Dermis blood vessel endothelial cell (primary cell): ENCODE results near the gene GAMT. TPM values are rescaled to one million over a fixed set of nuclear protein-coding genes. Genes with fewer than 3 reads are reported as not detected.
"Not testable (repeated sequence)": the region's sequence is repeated elsewhere in the genome, so short reads cannot be mapped to it uniquely, and the experiment has no call there.

Experiments
- DNase-seq: peaks from one replicate; pipeline ENCODE4 v3.0.0; 2010
- total RNA-seq: library from RNA; depleted of rRNA; stranded (reverse); fragments of >200 nt; gene quantifications from 2 replicates; pipeline ENCODE4 v1.2.3, GENCODE V29; 2014

Gene GAMT
- total RNA-seq, 1 donor from 2014 or later = 14.8 TPM

DNA sequence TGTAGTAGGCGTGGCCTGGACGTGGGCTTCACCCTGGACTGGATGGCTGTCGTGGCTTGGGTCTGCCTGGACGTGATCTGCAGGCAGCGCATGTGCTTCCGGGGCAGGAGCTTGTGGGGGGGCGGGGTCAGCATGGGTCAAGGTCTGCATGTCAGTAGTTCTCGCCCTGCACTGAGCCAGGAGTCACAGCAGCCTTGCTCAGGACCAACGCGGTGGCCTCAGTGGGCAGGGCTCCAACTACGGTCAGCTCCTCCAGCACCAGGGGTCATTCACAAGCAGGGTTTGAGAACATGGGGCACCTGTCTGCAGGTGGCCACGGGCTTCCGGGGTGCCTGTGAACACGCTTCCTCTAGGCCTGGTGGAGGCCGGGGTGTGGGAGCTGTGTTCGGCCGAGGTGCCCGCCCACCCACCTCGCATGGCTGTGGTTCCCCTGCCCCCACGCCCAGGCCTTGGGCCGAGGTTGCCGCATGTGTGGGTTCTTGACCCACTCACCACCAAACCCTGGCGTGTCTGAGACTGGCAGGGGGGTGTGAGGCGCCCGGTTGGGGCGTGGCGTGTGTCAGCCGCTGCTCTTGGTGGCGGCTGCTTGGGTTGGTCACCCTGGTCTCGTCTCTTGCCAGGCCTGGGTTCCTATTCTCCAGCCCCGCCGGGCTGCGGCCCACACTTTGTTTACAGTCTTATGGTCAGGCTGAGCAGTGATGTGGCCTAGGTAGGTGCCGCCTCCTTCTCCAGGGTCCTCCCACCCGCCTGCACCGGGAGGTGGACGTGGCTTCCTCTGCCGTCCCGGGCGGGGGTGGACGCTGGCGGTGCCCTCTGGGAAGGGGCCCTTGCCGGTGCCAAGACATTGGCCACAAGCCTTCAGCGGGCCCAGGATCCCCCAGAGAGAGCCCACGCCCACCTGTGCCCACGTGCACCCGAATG lies 32.0 kb upstream of the GAMT start:
- DNase-seq = no peak

DNA sequence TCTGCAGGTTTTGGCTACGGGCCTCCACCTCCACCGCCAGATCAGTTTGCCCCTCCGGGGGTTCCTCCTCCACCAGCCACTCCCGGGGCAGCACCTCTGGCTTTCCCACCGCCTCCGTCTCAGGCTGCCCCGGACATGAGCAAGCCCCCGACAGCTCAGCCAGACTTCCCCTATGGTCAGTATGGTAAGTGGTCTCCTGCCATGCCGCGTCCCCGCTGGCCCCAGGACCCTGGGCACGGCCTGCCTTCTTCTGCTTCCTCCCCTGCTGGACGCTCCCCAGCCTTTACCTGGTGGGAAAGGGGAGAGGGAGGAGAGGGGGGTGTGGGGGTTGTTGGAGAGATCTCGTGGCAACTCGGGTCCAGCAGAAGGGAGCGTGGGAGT lies 31.2 kb upstream of the GAMT start:
- DNase-seq = no peak

DNA sequence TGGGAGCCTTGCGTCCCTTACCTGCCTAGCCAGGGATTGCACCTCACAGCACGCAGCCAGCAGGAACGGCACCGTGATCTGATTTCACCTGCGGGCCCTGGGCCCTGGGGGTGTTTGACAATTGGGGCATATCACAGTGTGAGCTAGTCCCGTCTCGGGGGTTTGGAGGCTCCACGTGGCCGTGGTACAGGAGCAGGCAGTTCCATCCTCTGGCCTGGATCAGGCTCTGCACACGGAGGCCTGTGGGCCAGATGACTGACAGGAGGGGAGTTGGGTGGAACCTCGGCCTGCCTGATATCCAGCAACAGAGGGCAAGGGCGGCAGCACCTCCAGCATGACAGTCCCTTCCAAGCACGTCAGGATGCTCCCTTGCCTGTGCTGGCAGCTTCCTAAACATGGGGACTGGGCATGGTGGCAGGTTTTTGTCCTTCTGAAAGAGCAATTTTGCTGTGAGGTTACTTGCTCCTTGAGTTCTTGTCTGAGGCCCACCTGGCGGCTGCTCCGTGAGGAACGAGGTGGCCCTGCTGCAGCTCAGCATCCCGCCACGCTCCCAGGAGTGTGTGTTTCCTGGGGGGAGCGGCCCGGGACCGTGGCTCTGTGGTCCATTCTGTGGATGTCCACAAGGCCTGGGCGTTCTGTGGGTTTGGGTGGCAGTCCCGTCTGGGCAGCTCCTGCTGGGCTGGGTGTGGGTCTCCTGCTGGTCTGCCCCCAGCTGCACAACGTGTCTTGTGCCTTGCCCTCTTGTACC lies 30.6 kb upstream of the GAMT start:
- no peak for DNase-seq

DNA sequence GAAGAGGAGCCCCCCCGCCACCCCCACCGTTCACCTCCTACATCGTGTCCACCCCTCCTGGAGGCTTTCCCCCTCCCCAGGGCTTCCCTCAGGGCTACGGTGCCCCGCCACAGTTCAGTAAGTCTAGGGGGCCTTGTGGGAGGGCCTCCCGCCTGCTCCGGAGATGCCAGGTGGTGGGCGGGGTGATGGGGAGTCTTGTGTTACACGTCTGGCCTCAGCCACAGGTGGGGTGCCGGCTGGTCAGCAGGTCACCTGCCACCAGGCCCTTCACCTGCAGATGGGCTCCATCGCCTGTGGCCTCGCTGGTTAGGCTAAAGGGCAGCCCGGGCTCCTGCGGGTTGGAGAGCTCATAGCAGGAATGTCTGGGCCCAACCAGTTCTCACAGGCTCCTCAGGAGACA lies 28.9 kb upstream of the GAMT start:
- DNase-seq = no peak

DNA sequence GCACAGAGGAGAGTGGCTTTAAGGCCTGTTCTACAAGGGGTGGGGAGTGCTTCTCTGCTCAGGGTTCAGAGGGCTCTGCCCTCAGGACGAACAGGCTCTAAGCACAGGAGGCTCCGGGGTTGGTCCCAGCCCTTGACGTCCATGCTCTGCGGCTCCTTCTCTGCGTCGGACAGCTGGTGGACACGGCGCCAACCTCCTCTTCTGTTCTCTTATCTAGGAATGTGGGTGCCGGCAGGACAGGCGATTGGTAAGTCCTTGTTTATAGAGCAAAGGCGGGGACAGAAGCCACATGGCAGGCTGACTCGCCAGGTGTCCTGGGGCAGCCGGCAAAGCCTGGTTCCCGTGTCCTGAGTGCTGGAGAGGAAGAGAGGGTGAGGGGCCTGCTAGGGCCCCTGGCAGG lies 28.4 kb upstream of the GAMT start:
- DNase-seq = no peak

DNA sequence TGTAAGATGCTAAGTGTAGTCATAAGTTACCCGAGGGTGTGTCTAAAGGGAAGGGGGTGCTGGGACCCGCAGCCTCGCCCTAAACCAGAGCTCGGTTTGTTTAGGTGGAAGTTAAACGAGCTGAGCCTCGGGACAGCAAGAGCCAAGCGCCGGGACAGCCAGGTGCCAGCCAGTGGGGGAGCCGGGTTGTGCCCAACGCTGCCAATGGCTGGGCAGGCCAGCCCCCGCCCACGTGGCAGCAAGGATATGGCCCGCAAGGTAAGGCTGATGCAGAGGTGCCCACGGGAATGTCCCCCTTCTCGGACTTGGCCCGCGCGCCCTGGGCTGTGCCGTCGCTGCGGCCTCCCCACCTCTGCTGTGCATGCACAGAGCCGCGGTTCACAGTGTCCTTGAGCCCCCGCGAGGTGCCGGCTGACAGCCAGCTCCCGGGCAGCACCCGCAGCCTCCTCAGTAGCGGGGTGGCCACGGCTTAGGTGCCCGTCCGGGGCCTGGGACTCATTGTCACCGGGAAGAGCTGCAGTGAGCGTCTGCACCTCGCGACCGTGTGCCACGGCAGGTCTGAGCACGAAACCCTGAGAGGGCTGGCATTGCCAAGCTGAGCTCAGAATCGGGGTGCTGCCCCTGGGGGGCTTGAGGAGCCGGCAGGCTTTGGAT lies 27.5 kb upstream of the GAMT start:
- DNase-seq = no peak

DNA sequence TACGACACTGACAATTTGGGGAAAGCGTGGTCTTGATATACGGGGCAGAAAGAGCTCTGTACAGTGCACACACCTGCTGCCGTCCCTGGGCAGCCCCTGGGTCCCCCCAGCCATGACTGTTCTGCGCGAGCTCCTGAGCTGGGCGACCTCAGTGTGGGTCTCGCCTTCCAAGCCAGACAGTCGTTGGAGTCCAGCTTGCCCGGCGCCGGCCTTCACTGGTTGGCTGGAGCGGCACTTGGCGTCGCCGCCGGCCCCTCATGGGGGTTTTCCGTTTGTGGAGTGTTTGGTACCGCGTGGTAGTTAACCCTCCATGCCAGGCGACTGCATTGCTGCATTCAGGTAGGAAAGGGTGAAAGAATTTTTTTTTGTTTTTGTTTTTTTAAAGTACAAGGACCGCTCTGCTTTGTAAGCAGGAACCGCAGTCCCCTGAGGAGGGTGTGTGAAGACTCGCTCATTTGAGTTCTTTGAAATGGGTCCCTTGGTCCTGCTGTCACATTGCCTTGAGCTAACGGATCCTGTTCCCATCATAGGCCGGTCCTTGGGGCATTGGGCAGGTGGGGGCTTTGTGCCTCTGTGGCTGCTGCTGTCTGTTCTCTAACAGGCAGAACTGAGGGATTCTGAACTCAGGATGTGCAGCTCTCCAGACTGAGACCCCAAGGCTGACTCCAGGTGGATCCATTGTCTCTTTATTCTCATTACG lies 26.0 kb upstream of the GAMT start:
- DNase-seq = no peak

DNA sequence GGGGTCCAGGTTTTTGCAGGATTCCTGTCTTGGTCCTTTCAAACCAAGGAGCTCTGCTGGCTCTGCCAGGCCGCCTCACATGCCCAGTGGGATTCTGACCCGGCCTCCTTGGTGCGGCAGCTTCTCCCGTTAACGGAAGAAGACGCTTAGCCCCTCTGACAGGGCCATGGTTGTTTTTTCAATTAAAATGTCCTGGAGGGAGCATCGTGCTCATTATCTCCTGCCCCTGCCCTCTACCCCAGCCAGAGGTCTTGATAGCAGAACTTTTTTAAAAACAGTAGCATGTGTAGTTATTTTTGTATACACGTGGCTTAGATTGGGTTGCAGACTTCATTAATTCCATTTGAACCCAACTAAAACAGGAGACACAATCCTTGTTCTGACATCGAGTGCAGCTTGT lies 25.4 kb upstream of the GAMT start:
- DNase-seq = no peak

DNA sequence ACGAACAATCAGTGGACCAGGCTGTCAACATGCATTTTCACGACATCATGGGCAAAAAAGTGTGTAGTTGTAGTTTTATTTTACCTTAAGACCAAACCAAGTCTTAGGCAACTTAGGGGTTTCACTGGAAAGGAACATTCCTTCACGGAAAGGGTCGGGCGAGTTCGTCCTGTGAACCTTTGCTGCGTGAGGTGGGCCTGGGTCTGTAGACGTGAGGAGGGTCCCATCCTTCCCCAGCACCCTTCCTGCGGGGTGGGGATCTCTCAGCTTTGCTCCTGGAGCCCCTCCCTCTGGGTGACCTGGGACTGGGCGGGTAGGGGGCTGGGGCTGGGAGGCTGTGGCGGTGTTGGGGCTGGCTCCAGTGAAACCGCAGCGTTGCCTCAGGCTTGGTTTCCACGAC lies 24.6 kb upstream of the GAMT start:
- DNase-seq = no peak

DNA sequence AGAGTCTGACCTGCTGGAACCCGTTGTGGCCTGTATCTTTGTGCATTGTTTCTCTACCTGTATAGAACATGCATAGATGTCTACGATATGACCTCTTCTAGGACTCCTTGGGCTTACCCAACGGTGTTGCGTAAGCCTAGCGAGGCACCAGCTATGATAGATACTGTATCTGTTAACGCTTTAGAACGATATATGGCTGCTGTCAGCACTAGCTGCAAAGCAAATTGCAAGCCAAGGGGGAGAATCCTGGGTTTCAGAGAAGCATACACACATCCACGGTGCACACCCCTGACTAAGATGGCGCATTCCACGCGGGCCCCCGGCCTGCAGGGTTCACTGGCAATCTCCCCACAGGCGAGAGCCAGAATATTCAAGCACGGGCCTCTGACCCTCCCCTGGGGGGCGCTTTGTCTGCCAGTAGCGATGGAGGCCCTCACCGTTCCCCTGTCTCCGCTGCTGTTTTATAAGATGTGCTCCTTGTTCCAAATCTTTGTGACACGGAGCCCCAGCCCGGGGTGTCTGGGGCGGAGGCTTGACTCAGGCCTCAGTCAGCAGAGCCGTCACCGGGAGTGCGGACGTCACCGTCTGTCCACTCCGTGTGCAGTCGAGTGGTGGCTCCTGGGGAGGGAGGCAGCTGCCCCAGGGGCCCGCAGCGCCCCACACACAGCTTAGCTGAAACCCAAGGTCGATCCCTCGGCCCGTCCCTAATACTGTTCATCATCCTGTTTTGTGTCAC lies 23.9 kb upstream of the GAMT start:
- no peak for DNase-seq

DNA sequence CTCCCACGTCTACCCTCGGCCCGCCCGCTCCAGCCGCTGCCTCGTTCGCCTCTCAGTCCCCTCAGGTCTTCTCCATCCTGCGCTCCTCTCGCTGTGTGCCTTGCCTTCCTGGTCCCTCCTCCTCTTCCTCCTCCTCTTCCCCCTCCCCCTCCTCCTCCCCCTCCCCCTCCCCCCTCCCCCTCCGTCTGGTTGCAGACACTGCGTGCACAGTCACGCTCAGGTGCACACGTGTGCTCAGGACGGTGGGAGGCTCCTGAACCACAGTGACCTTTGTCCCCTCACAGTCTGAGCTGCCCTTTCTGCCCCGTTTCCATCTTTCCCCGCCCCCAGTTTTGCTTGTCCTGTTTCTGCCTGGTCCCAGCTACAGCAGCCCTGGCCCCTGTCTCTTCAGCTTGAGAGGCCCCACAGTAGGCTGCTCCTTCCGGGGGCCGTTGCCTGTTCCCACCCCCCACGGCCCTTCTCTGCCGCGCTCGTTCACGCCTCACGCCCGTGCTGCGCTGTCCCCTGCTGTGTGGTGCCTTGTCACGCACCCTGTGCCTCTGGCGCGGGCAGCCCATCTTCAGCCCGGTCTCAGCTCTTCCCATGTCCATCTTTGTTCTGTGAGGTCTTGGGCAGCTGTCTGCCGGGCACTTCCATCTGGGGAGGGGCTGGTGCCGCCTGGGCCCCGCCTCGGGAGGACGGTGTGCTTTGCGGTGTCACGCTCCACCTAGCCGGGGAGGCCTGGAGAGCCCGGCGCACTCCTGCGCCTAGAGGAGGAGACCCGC lies 23.0 kb upstream of the GAMT start:
- DNase-seq = no peak

DNA sequence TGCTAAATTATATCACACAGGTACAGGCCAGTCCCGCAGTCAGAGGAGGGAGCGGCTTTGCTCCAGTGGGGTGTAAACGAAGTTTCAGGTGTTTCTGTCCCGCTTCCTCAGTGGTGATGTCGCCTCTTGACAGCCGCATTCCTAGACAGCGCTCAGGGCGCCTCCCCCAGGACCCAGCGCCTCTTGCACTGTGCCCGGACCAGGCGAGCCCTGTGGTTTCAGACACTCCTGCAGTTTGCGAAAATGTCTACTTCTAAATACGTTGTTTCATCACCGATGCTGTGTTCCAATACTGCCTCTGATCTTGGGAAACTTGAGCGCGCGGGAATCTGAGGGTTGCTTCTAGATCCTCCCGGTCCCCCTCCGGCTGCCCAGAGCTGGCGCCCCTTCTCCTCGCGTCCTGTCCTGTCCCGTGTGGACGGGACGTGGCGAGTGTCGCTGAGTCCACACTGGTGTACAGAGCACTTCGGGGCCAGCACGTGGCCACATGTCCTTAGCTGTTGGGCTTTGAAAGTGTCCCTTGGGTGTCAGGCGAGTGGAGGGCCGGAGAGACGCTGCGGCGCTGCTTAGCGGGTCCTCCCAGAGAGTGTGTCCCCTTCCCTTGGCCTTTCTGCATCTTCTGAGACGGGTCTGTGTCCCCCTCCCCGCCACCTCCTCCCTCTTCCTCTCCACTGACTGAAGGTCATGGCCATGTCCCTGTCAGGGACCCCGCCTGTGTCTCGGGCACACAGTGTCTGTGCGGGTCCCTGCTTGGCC lies 22.3 kb upstream of the GAMT start:
- no peak for DNase-seq

DNA sequence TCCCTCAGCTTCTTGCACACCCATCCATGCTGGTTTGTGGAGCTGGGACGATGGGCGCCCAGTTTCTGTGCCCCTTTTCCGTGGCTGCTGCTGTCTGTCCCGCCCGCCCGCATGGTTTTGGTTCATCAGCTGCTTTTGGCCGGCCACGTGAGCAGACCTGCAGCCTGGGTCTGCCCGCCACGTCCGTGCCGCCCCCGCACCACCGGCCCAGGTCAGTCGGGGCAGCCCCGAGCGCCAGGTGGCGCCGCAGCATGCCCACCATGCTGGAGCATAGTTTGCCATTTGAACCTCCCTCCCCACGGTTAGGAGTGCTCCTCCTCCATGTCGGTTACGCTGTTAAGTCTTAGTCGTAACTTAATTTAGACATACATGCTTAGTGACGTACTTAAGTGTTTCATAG lies 21.6 kb upstream of the GAMT start:
- no peak for DNase-seq

DNA sequence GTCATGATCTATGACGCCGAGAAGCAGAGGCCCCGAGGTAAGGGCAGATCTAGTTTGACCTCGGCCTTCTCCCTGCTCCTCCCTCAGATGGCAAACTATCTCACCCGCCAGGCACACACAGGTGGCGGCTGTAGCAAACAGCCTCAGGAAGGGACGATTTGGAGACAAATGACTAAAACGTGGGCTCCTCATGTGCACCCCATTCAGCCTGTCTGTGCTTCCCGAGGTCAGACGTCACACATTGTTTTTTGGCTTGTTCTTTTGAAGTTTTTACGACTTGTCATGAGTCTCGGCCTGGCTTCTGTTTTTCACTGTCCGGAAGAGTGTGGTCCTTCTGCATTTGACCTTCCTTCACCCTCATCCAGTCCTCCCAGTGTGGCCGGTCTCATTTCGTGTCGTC lies 21.0 kb upstream of the GAMT start:
- no peak for DNase-seq

DNA sequence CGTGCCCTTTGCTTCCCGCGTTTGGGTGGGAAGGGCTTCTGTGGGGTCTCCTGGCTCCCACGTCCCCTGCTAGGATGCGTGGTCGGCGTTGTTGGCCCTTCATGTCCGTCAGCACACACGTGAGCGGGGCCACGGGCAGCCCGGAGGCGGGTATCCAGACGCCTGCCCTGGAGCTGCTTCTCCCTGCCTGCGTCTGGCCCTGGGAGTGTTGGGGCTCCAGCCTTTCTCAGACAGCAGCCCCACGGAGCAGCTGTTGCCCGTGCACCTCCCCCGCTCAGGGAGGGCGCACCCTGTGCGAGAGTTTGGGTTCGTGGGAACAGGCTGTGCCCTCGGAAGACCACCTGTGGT lies 20.6 kb upstream of the GAMT start:
- no peak for DNase-seq

DNA sequence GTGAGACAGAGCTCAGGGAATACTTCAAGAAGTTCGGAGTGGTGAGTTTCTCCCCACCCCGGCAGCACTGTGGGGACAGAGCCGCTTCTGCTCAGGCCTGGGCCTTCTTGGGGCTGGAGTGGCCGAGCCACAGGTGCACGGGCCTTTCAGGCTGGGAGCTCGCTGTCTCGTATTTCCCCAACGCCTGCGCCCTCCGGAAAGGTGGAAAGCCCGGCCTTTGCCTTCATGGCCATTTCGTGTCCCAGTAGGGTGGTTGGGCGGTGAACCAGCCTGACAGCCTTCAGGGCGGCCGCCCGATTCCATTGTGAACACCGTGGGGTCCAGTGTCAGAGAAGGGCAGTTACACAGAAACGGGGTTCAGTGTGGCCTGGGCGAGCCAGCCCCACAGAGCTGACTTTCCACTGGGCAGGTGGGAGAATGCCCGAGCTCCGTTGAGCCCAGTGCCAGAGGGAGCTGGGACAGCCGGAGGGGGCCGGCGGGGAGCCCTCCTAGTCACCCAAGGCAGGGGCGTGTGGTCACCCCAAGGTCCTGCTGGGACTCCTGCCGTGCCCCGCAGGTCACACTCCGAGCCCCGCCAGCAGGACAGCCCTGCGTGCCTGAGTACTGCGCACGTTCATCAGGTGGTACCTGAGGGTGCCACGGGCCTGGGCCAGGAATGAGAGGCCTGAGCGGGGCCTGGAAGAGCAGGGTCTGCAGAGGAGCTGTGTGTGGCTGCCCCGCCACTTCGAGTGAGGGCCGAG lies 20.0 kb upstream of the GAMT start:
- DNase-seq = no peak

DNA sequence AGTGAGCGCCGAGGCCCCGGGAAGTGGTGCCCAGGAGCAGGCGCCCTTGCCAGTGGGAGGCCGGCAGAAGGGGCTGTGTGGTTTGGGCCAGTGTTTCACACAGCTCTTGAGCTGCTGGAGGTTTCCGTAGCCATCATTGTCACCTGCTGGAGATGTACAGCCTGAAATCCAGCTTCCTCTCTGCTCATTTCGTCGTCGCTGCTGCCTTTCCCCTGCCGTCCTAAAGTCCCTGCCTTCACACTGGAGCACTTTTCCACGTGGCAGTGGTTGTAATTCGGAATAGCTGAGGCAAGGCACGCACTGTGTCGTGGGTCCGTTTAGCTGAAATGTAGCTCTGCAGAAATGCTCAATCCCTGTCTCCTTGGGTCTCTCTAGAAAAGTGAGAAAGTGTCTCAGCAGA lies 19.2 kb upstream of the GAMT start:
- DNase-seq = no peak

DNA sequence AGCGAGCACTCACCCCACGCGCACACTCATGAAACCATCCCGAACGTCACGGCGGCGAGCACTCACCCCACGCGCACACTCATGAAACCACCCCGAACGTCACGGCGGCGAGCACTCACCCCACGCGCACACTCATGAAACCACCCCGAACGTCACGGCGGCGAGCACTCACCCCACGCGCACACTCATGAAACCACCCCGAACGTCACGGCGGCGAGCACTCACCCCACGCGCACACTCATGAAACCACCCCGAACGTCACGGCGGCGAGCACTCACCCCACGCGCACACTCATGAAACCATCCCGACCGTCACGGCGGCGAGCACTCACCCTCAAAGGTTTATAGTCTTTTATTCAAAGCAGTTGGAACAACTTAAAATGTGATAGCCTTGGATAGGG lies 18.7 kb upstream of the GAMT start:
- not testable (repeated sequence) for DNase-seq

DNA sequence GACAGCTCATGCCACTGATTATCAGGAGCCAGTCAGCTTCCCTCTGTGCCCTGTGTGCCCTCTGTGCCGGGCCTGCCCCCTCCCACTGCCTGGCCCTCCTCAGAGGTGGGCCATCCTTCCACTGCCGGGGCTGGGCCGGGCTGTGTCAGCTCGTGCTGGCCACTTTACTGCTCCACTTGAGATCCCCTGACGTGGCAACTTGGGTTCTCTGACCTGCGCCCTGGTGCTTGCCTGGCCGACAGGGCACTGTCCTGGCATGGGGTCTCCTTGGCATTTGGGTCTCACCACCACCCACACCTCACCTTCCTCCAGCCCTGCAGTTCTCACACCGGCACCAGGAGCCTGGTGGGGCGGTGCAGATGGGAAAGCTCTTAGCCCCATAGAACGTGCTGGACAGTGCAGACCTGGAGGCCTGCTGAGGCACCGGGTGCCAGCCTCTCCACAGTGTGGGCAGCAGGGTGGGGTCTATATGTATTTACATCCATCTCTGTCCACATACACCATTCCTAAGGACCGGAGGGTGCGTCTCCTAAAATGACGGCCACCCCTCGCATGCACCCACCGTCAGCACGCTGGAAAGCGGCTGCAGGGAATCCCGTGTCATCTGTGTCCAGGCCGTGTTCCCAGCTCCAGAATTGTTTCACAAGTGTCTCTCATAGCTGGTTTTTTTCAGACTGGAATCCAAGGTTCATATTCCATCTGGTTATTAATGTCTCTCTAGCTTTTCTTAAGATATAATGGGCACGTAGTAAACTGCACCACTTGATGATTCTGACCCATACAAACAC lies 17.8 kb upstream of the GAMT start:
- no peak for DNase-seq

DNA sequence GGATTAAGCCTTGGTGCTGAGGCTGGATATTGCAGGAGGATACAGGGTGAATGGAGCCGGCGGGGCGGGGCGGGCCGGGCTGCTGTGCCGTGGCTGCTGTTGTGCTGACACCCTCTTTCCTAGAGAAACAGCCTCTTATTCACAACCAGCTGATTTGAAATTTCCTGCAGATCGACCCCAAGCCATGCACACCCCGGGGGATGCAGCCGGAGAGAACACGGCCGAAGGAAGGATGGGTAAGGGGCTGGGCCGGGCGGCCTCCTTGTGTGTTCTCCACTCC lies 17.1 kb upstream of the GAMT start:
- no peak for DNase-seq
